OCI-LY1 (cell line): ENCODE measurements around the gene CC2D2B.
"Not testable (repeated sequence)": the region's sequence is repeated elsewhere in the genome, so short reads cannot be mapped to it uniquely, and the experiment has no call there.

Experiments used
- H2AFZ ChIP-seq: fragments of 200-600 bp; sonication (generic), shearing (Covaris generic); 2 replicates; pipeline ENCODE4 v1.6.0; 2014; ENCODE audit warnings: antibody characterized with exemption, mild to moderate bottlenecking, low read length
- H3F3A ChIP-seq: fragments of 200-600 bp; sonication (generic), shearing (Covaris generic); 2 replicates; pipeline ENCODE4 v1.6.0; 2014; ENCODE audit warnings: mild to moderate bottlenecking, antibody characterized with exemption, low read length, moderate library complexity; ENCODE audit not compliant: insufficient read depth
- H3K27ac ChIP-seq: fragments of 200-600 bp; sonication (generic); 2 replicates; pipeline ENCODE4 v1.5.1; 2014; ENCODE audit warnings: low read length, mixed run types, mild to moderate bottlenecking, low read depth; ENCODE audit not compliant: poor library complexity, severe bottlenecking
- H3K27me3 ChIP-seq: fragments of 200-600 bp; sonication (generic); 2 replicates; pipeline ENCODE4 v1.6.0; 2014; ENCODE audit warnings: antibody characterized with exemption, mild to moderate bottlenecking, low read length, moderate library complexity; ENCODE audit not compliant: insufficient read depth
- H3K36me3 ChIP-seq: fragments of 200-600 bp; sonication (generic); 2 replicates; pipeline ENCODE4 v1.6.1; 2014; ENCODE audit warnings: mild to moderate bottlenecking, antibody characterized with exemption, low read length, moderate library complexity, mixed read lengths; ENCODE audit not compliant: insufficient read depth
- H3K4me1 ChIP-seq: fragments of 200-600 bp; sonication (generic); 2 replicates; pipeline ENCODE4 v1.5.1; 2014; ENCODE audit warnings: mild to moderate bottlenecking, low read length, moderate library complexity; ENCODE audit not compliant: insufficient read depth, severe bottlenecking
- H3K4me2 ChIP-seq: fragments of 200-600 bp; sonication (generic), shearing (Covaris generic); 2 replicates; pipeline ENCODE4 v1.6.1; 2014; ENCODE audit warnings: low read length
- H3K4me3 ChIP-seq: fragments of 200-600 bp; sonication (generic); 2 replicates; pipeline ENCODE4 v1.5.1; 2014; ENCODE audit warnings: low read length, low read depth, mild to moderate bottlenecking, mixed read lengths; ENCODE audit not compliant: poor library complexity, severe bottlenecking
- H3K79me2 ChIP-seq: fragments of 200-600 bp; shearing (Covaris generic); 2 replicates; pipeline ENCODE4 v1.6.1; 2016; ENCODE audit warnings: mixed run types, low read length, mixed read lengths; ENCODE audit not compliant: insufficient read depth
- H3K9ac ChIP-seq: fragments of 200-600 bp; sonication (generic), shearing (Covaris generic); 2 replicates; pipeline ENCODE4 v1.6.1; 2014; ENCODE audit warnings: mild to moderate bottlenecking, low read length, mixed read lengths
- H3K9me2 ChIP-seq: fragments of 200-600 bp; sonication (generic), shearing (Covaris generic); 2 replicates; pipeline ENCODE4 v1.6.1; 2014; ENCODE audit warnings: low read depth, mild to moderate bottlenecking, low read length, mixed read lengths
- H3K9me3 ChIP-seq: fragments of 200-600 bp; shearing (Covaris generic); 2 replicates; pipeline ENCODE4 v1.6.1; 2014; ENCODE audit warnings: low read length, mixed read lengths
- H4K20me1 ChIP-seq: fragments of 200-600 bp; sonication (generic), shearing (Covaris generic); 2 replicates; pipeline ENCODE4 v1.6.0; 2016; ENCODE audit warnings: mild to moderate bottlenecking, low read length; ENCODE audit not compliant: insufficient read depth
- CTCF ChIP-seq: fragments of 200-600 bp; sonication (generic), shearing (Covaris generic); IDR thresholded peaks from 2 replicates; pipeline ENCODE4 v1.5.1; 2017; ENCODE audit warnings: mild to moderate bottlenecking, antibody characterized with exemption, low read length, moderate library complexity, mixed read lengths
- EZH2 ChIP-seq: fragments of 200-600 bp; sonication (generic), shearing (Covaris generic); IDR thresholded peaks from 2 replicates; pipeline ENCODE4 v1.8.0; 2017; ENCODE audit warnings: borderline replicate concordance, mixed run types, mild to moderate bottlenecking, antibody characterized with exemption, low read length, moderate library complexity, mixed read lengths

CC2D2B gene

GRCh38 chr10:95867866-95868265 is 39.9 kb upstream of the CC2D2B start:
- TF ChIP-seq EZH2, result no peak
- no peak for TF ChIP-seq CTCF
- Histone ChIP-seq H3F3A (no peaks in the 10 kb centered on the region), H3K27ac (no peak overlapping the region), H3K4me1 (peaks cover 7% of the 10 kb centered on the region), H3K9me2 (no peaks in the 10 kb centered on the region), H3K27me3 (no peaks in the 10 kb centered on the region), H4K20me1 (no peaks in the 10 kb centered on the region), H3K4me3 (no peak overlapping the region), H3K9me3 (no peaks in the 10 kb centered on the region), H3K4me2 (no peak overlapping the region), H3K9ac (no peak overlapping the region), H2AFZ (no peak overlapping the region), H3K79me2 (no peaks in the 10 kb centered on the region), H3K36me3 (no peaks in the 10 kb centered on the region)

GRCh38 chr10:95872158-95872711 is 35.5 kb upstream of the CC2D2B start:
- Histone ChIP-seq H2AFZ (no peak overlapping the region), H3K9ac (no peak overlapping the region), H3F3A (no peaks in the 10 kb centered on the region), H3K36me3 (peaks cover 8% of the 10 kb centered on the region), H3K4me2 (no peak overlapping the region), H3K79me2 (no peaks in the 10 kb centered on the region), H3K4me1 (no peaks in the 10 kb centered on the region), H4K20me1 (no peaks in the 10 kb centered on the region), H3K27ac (no peak overlapping the region), H3K4me3 (no peak overlapping the region), H3K27me3 (no peaks in the 10 kb centered on the region), H3K9me2 (no peaks in the 10 kb centered on the region), H3K9me3 (no peaks in the 10 kb centered on the region)
- no peak for TF ChIP-seq EZH2

- Histone ChIP-seq H3K27ac (no peak overlapping the region), H2AFZ (no peak overlapping the region), H3K4me1 (no peaks in the 10 kb centered on the region), H3F3A (no peaks in the 10 kb centered on the region), H3K4me3 (no peak overlapping the region), H3K27me3 (no peaks in the 10 kb centered on the region), H4K20me1 (no peaks in the 10 kb centered on the region), H3K4me2 (no peak overlapping the region), H3K9ac (no peak overlapping the region), H3K36me3 (peaks cover 8% of the 10 kb centered on the region), H3K9me2 (no peaks in the 10 kb centered on the region), H3K79me2 (no peaks in the 10 kb centered on the region), H3K9me3 (no peaks in the 10 kb centered on the region)
- TF ChIP-seq EZH2 (no peak), CTCF (no peak)
Observed at GRCh38 chr10:95873139-95873538, 34.6 kb upstream of the CC2D2B start.

- no peaks in the 10 kb centered on the region for H3K4me1 ChIP-seq
Observed at GRCh38 chr10:95873651-95874050, 34.1 kb upstream of the CC2D2B start.

GRCh38 chr10:95874783-95875182 is 33.0 kb upstream of the CC2D2B start:
- not testable (repeated sequence) for H3K4me2 ChIP-seq, H3K79me2 ChIP-seq, H3K4me1 ChIP-seq, H3K4me3 ChIP-seq, H3K36me3 ChIP-seq, H2AFZ ChIP-seq, H3K9ac ChIP-seq, H4K20me1 ChIP-seq, H3F3A ChIP-seq, H3K9me2 ChIP-seq, H3K27me3 ChIP-seq, H3K9me3 ChIP-seq, H3K27ac ChIP-seq

More at GRCh38 chr10:95873651-95874050, 34.1 kb upstream of the CC2D2B start:
- no peaks in the 10 kb centered on the region for H3K9me2 ChIP-seq
- peaks cover 8% of the 10 kb centered on the region for H3K36me3 ChIP-seq
- no peak overlapping the region for H2AFZ ChIP-seq
- H3K27ac ChIP-seq, result no peak overlapping the region
- no peak overlapping the region for H3K4me2 ChIP-seq
- H3K79me2 ChIP-seq, result no peaks in the 10 kb centered on the region
- TF ChIP-seq CTCF (no peak), EZH2 (no peak)
- H4K20me1 ChIP-seq, result no peaks in the 10 kb centered on the region
- no peak overlapping the region for H3K4me3 ChIP-seq
- H3K9me3 ChIP-seq, result no peaks in the 10 kb centered on the region
- no peaks in the 10 kb centered on the region for H3K27me3 ChIP-seq
- H3K9ac ChIP-seq, result no peak overlapping the region
- H3F3A ChIP-seq, result no peaks in the 10 kb centered on the region
